CD14-positive monocyte (primary cell): ENCODE data around the gene GRIK2. TPM values are rescaled to one million over a fixed set of nuclear protein-coding genes. Genes with fewer than 3 reads are reported as not detected.

Source experiments
- DNase-seq, 3 donors: peaks; one replicate each; pipeline ENCODE4 v3.0.0-alpha.2; 2011 to 2022
- H2AFZ ChIP-seq: 2 replicates; pipeline ENCODE4 v1.6.0; 2012; ENCODE audit warnings: mild to moderate bottlenecking, low read depth, low read length, inconsistent platforms; ENCODE audit not compliant: insufficient read depth, poor library complexity, severe bottlenecking
- H3K27ac ChIP-seq, 2 donors: 1 replicate in 1 of 2; 2 replicates in 1 of 2; pipeline ENCODE4 v1.5.1; 2012 to 2013; ENCODE audit warnings: low read length in 2 of 2, control low read depth in 1 of 2, inconsistent platforms in 1 of 2, low read depth in 1 of 2, mild to moderate bottlenecking in 1 of 2
- H3K27me3 ChIP-seq, 2 donors: one replicate each; pipeline versions ENCODE4 v1.6.0 to v1.6.1; 2011 to 2013; ENCODE audit warnings: low read length in 2 of 2; ENCODE audit not compliant: control insufficient read depth in 2 of 2, insufficient read depth in 2 of 2
- H3K36me3 ChIP-seq, 2 donors: replicated peaks in 1 of 2; 1 replicate in 1 of 2; 2 replicates in 1 of 2; pipeline versions ENCODE4 v1.5.1 to v1.6.1; 2012 to 2013; ENCODE audit warnings: low read length in 2 of 2, control low read depth in 1 of 2, inconsistent platforms in 1 of 2, mild to moderate bottlenecking in 1 of 2; ENCODE audit not compliant: insufficient read depth in 2 of 2, control insufficient read depth in 1 of 2
- H3K4me1 ChIP-seq, 2 donors: 1 replicate in 1 of 2; 2 replicates in 1 of 2; pipeline versions ENCODE4 v1.5.1 to v1.6.1; 2012 to 2013; ENCODE audit warnings: low read length in 2 of 2, control low read depth in 1 of 2, inconsistent platforms in 1 of 2, mild to moderate bottlenecking in 1 of 2, moderate library complexity in 1 of 2; ENCODE audit not compliant: insufficient read depth in 2 of 2, control insufficient read depth in 1 of 2
- H3K4me2 ChIP-seq: replicated peaks from 2 replicates; pipeline ENCODE3; 2012; ENCODE audit warnings: low read length, moderate library complexity, mild to moderate bottlenecking; ENCODE audit not compliant: poor library complexity, severe bottlenecking; ENCODE audit errors: extremely low read depth
- H3K4me3 ChIP-seq, 3 experiments: fragments of 200-600 bp in 1 of 3; sonication (generic) in 1 of 3; replicated peaks in 1 of 3; 1 replicate in 2 of 3; 2 replicates in 1 of 3; pipeline ENCODE4 v1.5.1; 2011 to 2013; ENCODE audit warnings: low read length in 3 of 3, mild to moderate bottlenecking in 3 of 3, control low read depth in 2 of 3, low read depth in 2 of 3, inconsistent platforms in 1 of 3, moderate library complexity in 1 of 3
- H3K79me2 ChIP-seq: 2 replicates; pipeline ENCODE4 v1.6.0; 2012; ENCODE audit warnings: mild to moderate bottlenecking, control low read depth, inconsistent platforms, low read length, moderate library complexity; ENCODE audit not compliant: insufficient read depth
- H3K9ac ChIP-seq: 2 replicates; pipeline ENCODE4 v1.6.0; 2017; ENCODE audit warnings: low read length, mild to moderate bottlenecking; ENCODE audit not compliant: insufficient read depth, poor library complexity, severe bottlenecking
- H3K9me3 ChIP-seq, 2 donors: replicated peaks in 1 of 2; 1 replicate in 1 of 2; 2 replicates in 1 of 2; pipeline versions ENCODE4 v1.5.1 to v1.6.1; 2012 to 2013; ENCODE audit warnings: low read length in 2 of 2, control low read depth in 1 of 2; ENCODE audit not compliant: control insufficient read depth in 1 of 2, insufficient read depth in 1 of 2
- H4K20me1 ChIP-seq: 2 replicates; pipeline ENCODE4 v1.6.0; 2012; ENCODE audit warnings: mild to moderate bottlenecking, low read length, control low read depth, moderate library complexity; ENCODE audit not compliant: insufficient read depth
- H3K27ac Mint-ChIP-seq, 7 donors: one replicate each; pipeline ENCODE4 v1.8.0; 2020; ENCODE audit warnings: mild to moderate bottlenecking in 7 of 7, mixed read lengths in 7 of 7, moderate library complexity in 6 of 7, inconsistent platforms in 2 of 7
- H3K27me3 Mint-ChIP-seq, 3 donors: one replicate each; pipeline ENCODE4 v1.8.0; 2021 to 2022; ENCODE audit warnings: low read depth in 3 of 3, mild to moderate bottlenecking in 3 of 3, mixed read lengths in 3 of 3, moderate library complexity in 3 of 3, inconsistent platforms in 1 of 3
- H3K36me3 Mint-ChIP-seq, 2 donors: one replicate each; pipeline ENCODE4 v1.8.0; 2020; ENCODE audit warnings: mixed read lengths in 2 of 2, inconsistent platforms in 1 of 2, mild to moderate bottlenecking in 1 of 2
- H3K4me1 Mint-ChIP-seq: one replicate; pipeline ENCODE4 v1.8.0; 2020; ENCODE audit warnings: mild to moderate bottlenecking, mixed read lengths
- H3K4me3 Mint-ChIP-seq, 2 donors: one replicate each; pipeline ENCODE4 v1.8.0; 2020; ENCODE audit warnings: mild to moderate bottlenecking in 2 of 2, mixed read lengths in 2 of 2, moderate library complexity in 1 of 2
- H3K9me3 Mint-ChIP-seq, 7 donors: one replicate each; pipeline ENCODE4 v1.8.0; 2020 to 2022; ENCODE audit warnings: mixed read lengths in 7 of 7, mild to moderate bottlenecking in 6 of 7, moderate library complexity in 6 of 7, inconsistent platforms in 2 of 7
- CTCF ChIP-seq: fragments of 200-600 bp; IDR thresholded peaks from one replicate; pipeline ENCODE4 v1.8.0; 2022; ENCODE audit warnings: antibody characterized with exemption, mild to moderate bottlenecking
- WGBS: methylation state at CpG from one replicate; pipeline ENCODE4 v1.1.5; 2013; ENCODE audit warnings: missing lambda C conversion rate; ENCODE audit not compliant: insufficient coverage; 5-methylcytosine and 5-hydroxymethylcytosine counted together
- intact Hi-C, 2 donors: fragments of 100-400 bp; cut with micrococcal nuclease; formaldehyde crosslinking; loops; one replicate each; pipeline versions ENCODE4 v1.15.0 to v1.15.1; 2023
- polyA plus RNA-seq, 3 donors: library from polyadenylated mRNA; depleted of rRNA in 1 of 3; unstranded in 2 of 3; stranded (reverse) in 1 of 3; fragments of 300-500 nt in 2 of 3; fragments of >200 nt in 1 of 3; fragmentation: Illumina TruSeq in 2 of 3; gene quantifications; 1 replicate in 2 of 3; 2 replicates in 1 of 3; pipeline ENCODE4 v1.2.3, GENCODE V29; 2012 to 2021

Gene GRIK2
- polyA plus RNA-seq, 3 donors = not detected

- H3K27ac Mint-ChIP-seq = peak overlapping the region in 1 of 7 donors; percentile 79
- no peak overlapping the region for H3K4me3 Mint-ChIP-seq
- H3K79me2 ChIP-seq = no peaks in the 10 kb centered on the region
- no peak overlapping the region for H3K27ac ChIP-seq
- H2AFZ ChIP-seq = no peak overlapping the region
- intact Hi-C loops = no loop called here
- H3K9me3 ChIP-seq = no peaks in the 10 kb centered on the region
- no peaks in the 10 kb centered on the region for H3K36me3 Mint-ChIP-seq
- WGBS = no CpG with 5 or more reads among the region's 3 CpGs
- H3K27me3 Mint-ChIP-seq = no peaks in the 10 kb centered on the region
- no peaks in the 10 kb centered on the region for H3K4me1 Mint-ChIP-seq
- peaks cover 0 to 5% (median 0%) of the 10 kb centered on the region in 7 donors for H3K9me3 Mint-ChIP-seq
- no peak for DNase-seq
- H3K36me3 ChIP-seq = no peaks in the 10 kb centered on the region
- H3K4me1 ChIP-seq = no peaks in the 10 kb centered on the region
- H3K27me3 ChIP-seq = no peaks in the 10 kb centered on the region
- TF ChIP-seq CTCF = no peak
- H3K9ac ChIP-seq = no peak overlapping the region
- no peak overlapping the region for H3K4me3 ChIP-seq
- H3K4me2 ChIP-seq = no peak overlapping the region
- H4K20me1 ChIP-seq = no peaks in the 10 kb centered on the region
These were observed 645.5 kb downstream of the GRIK2 start for GRCh38 chr6:102038964-102039363.

GRCh38 chr6:102039441-102039840 lies 645.9 kb downstream of the GRIK2 start:
- Histone ChIP-seq H4K20me1 (no peaks in the 10 kb centered on the region), H3K9me3 (no peaks in the 10 kb centered on the region), H3K4me1 (no peaks in the 10 kb centered on the region), H3K36me3 (no peaks in the 10 kb centered on the region), H3K4me3 (no peak overlapping the region), H3K4me2 (no peak overlapping the region), H3K27ac (no peak overlapping the region), H3K27me3 (no peaks in the 10 kb centered on the region), H3K79me2 (no peaks in the 10 kb centered on the region), H2AFZ (no peak overlapping the region), H3K9ac (no peak overlapping the region)
- no peak overlapping the region for H3K27ac Mint-ChIP-seq
- DNase-seq = no peak
- H3K4me3 Mint-ChIP-seq = no peak overlapping the region
- H3K27me3 Mint-ChIP-seq = no peaks in the 10 kb centered on the region
- no CpG with 5 or more reads among the region's 3 CpGs for WGBS
- H3K4me1 Mint-ChIP-seq = no peaks in the 10 kb centered on the region
- peaks cover 0 to 5% (median 0%) of the 10 kb centered on the region in 7 donors for H3K9me3 Mint-ChIP-seq
- intact Hi-C loops = no loop called here
- H3K36me3 Mint-ChIP-seq = no peaks in the 10 kb centered on the region
- TF ChIP-seq CTCF = no peak
